GM18870 (cell line): Measurements from ENCODE around the gene GATA1.

ENCODE experiments used
- ATAC-seq: cut with Tn5 transposase; IDR thresholded peaks from one replicate; pipeline ENCODE4 v1.9.1; 2021; ENCODE audit warnings: moderate library complexity; ENCODE audit not compliant: unreplicated experiment

GATA1 gene

GRCh38 chrX:48784726-48785125 is 1.7 kb upstream of the GATA1 start:
- ATAC-seq: no peak

GRCh38 chrX:48785186-48785539 is 1.2 kb upstream of the GATA1 start:
- no peak for ATAC-seq

- ATAC-seq: no peak
Measured at GRCh38 chrX:48785540-48786214, 713 bp upstream of the GATA1 start.

- no peak for ATAC-seq
Measured at GRCh38 chrX:48786825-48787504, 575 bp downstream of the GATA1 start.

- ATAC-seq: no peak
Measured at GRCh38 chrX:48787505-48788443, 1.4 kb downstream of the GATA1 start.

GRCh38 chrX:48789366-48790220 is 3.2 kb downstream of the GATA1 start:
- no peak for ATAC-seq

- no peak for ATAC-seq
Measured at GRCh38 chrX:48790477-48790876, 4.1 kb downstream of the GATA1 start.

GRCh38 chrX:48791063-48791820 is 4.9 kb downstream of the GATA1 start:
- no peak for ATAC-seq

- ATAC-seq: no peak
Measured at GRCh38 chrX:48792219-48792618, 5.8 kb downstream of the GATA1 start.

GRCh38 chrX:48793935-48794334 is 7.5 kb downstream of the GATA1 start:
- no peak for ATAC-seq

GRCh38 chrX:48794340-48794910 is 8.0 kb downstream of the GATA1 start:
- ATAC-seq: no peak

- ATAC-seq: no peak
Measured at GRCh38 chrX:48794911-48795515, 8.6 kb downstream of the GATA1 start.

- no peak for ATAC-seq
Measured at GRCh38 chrX:48798318-48798717, 11.9 kb downstream of the GATA1 start.

GRCh38 chrX:48800574-48801279 is 14.3 kb downstream of the GATA1 start:
- ATAC-seq: no peak

GRCh38 chrX:48801280-48802088 is 15.1 kb downstream of the GATA1 start, which contains the start of gene HDAC6:
HDAC6 (plus strand) TSS chrX:48802067; CDS start chrX:48802693, 626 bp downstream.
- ATAC-seq: peak; percentile 91

- peak; percentile 32 for ATAC-seq
Measured at GRCh38 chrX:48802089-48802904, 15.9 kb downstream of the GATA1 start.

GRCh38 chrX:48802905-48803200 is 16.5 kb downstream of the GATA1 start:
- no peak for ATAC-seq
